Brain pericyte (primary cell): ENCODE measurements around the gene TMEM33.

Experiments
- DNase-seq: peaks from one replicate; pipeline ENCODE4 v3.0.0-alpha.2; 2012; ENCODE audit warnings: low read depth, low spot score

TMEM33 gene

DNA sequence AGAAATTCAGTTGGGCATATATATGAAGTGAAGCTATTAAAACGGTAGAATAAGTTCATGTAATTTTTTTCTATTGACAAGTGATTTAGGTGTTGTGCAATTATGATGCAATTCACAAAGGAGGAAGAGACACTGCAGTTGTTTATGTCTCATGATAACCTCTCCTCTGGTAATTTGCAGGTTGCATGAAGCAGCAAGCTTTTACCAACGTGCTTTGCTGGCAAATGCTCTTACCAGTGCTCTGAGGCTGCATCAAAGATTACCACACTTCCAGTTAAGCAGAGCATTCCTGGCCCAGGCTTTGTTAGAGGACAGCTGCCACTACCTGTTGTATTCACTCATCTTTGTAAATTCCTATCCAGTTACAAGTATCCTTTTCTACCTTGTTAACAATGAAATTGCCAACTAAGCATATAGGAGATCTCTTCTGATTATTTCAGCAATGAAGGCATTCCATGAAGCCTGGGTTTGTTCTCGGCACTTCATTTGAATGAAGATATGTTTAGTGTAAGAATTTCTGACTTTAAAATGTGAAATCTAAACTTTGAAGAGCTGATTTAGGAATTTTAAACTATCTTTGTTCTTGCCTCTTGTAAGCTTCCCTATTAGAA is 3.9 kb downstream of the TMEM33 start:
- no peak for DNase-seq

DNA sequence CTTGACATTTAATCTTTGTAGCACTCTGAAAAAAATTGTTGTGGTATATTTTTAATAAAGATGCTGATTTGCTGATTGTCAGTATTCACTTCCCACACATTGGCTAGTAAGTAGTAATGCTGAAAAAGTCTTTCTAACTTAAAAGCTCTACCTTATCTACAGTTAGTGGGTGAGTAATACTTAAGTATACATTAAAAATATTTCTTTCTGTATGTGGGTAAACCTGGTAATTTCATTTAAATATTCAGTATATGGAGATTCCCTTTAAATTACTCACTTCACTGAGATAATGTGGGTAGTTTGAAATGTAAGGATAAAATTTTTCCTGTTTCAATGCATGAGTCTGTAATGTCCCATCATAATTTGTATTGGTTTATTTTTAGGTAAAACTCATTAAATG is 5.6 kb downstream of the TMEM33 start:
- no peak for DNase-seq

DNA sequence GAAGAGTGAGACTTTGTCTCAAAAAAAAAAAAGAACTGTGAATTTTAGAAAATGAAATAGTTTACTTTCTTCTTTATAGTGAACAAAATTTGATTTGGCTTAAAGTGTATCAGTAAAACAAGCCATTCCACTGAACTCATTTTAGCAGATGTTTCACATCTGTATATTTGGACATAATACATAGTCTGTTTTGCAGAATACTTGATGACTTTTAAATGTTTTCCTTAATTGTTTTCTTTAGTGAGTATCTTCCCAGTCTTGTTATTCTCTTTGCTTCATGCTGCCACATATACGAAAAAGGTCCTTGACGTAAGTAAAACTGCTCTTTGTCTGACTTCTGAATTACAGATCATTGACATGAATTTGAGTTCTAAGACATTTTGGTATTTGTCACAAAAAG is 8.3 kb downstream of the TMEM33 start:
- DNase-seq: no peak

DNA sequence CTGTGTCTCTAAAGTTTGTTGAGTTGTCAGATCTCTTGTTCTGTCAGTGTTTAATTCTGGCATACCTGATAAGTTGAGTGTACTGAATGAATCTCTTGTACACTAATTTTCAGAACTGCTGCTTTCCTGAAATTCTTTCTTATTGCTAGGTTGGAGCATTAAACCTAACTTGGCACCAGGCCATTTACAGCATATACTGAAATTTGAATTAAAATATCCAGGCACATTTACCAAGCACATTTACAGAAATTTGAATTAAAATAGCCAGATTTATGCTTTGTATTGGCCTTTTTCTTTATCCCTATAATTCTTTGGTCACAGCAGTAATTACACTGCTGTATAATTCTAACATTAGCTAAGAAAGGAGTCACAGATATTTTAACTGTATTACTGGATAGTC is 8.9 kb downstream of the TMEM33 start:
- DNase-seq: no peak

DNA sequence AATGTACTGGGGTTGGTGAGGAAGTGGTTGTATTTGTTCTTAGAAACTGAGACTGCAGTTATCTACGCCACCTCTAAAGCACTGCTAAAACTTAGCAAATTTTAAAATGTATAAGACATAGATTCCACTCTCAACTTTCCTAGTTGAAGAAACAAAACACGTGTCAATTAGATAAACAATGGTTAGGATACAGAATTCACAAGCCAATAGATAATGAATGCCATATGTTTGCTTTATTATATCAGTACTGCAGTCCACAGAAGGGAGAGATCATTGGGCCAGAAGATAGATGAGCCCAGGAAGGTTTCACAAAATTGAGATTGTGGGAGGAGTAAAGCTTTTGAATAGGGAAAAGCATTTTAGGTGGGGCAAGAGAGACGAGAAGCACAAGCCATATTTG is 14.3 kb downstream of the TMEM33 start:
- no peak for DNase-seq

DNA sequence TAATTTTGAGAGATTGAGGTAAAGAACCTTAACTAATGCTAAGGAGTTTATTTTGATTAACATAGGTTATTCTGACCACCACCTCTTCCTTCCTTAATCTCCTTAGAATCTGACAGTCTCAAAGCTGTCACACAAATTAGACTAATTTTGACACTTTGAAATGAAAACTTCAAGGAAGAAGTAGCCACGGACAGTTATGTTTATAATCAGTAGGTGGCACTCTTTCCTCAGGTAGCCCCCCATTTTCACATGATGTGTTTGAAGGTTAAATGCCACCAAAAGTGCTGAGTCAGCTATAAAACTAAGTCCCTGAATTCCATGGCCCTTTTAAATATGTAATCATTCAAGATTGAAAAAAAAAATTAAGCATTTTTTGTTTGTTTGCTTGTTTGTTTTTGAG is 22.4 kb downstream of the TMEM33 start:
- no peak for DNase-seq

DNA sequence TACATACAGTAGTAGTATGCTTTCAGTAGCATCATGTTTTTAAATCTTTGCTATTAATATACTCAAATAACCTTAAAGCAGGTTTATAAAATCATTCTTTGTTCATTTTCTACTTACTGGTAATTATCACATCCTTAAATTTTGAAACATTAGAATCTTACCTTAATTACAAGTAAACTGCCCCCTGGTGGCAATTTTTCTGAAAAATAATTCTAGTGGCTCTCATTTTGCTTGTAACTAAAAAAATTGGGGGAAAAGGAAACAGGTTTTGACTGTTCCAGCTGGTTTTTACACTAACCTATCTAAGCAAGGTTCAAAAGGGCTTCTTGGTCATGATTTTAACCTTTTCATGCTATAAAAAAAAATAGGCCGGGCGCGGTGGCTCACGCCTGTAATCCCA is 27.9 kb downstream of the TMEM33 start:
- DNase-seq: no peak

DNA sequence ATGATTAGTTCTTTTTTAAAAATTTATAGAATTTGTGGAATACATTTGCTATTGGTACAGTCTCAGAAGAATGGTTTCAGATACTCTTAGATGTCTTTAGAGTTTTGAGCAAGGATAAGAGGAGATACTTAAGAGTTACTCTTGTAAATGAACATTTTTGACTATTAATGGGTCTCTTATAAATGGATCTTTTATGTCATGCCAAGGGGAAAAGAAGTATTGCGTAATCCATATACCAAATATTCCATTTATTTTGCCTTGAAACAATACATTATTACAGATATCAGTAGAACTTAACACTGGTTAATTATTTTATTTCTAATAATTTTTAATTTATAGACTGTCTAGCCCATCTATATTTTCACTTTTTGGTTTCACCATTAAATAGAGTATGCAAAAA is 29.2 kb downstream of the TMEM33 start:
- no peak for DNase-seq

DNA sequence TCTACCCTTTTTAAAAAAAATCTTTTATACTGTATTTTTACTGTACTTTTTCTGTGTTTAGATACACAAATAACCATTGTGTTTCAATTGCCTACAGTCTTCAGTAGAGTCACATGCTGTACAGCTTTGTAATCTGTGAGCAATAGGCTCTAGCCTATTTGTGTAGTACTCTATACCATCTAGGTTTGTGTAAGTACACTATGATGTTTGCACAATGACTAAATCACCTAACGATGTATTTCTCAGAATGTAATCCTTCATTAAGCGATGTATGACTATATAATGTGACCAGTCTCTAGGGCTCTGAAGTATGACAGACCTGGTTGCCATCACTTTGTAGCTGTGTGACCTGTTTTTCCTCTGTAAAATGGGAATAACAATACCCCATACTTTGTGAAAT is 32.2 kb downstream of the TMEM33 start:
- no peak for DNase-seq

DNA sequence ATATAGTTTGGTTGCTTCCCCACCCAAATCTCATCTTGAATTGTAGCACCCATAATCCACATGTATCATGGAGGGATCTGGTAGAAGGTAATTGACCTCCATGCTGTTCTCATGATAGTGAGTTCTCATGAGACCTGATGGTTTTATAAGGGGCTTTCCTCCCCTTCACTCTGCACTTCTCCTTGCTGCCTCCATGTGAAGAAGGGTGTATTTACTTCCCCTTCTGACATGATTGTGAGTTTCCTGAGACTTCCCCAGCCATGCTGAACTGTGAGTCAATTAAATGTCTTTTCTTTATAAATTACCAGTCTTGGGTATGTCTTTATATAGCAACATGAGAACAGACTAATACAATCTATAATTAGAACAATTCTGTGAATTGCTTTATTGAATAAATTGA is 34.4 kb downstream of the TMEM33 start:
- DNase-seq: no peak

DNA sequence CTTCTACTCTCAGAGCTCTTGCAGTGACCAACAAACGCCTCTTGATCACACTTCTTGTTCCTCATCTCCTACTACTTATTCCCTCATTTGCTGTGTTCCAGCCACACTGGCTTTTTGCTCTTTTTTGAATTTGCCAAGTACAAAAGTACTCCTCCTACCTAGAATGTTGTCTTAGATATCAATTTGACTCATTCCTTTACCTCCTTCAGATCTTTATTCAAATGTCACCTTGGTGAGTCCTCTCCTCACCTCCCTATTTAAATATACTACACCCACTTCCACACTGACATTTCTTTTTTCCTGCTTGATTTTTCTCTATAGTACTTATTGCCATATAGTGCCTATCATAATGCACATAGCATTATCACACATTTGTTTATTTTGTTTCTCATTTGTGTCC is 40.1 kb downstream of the TMEM33 start:
- DNase-seq: no peak

DNA sequence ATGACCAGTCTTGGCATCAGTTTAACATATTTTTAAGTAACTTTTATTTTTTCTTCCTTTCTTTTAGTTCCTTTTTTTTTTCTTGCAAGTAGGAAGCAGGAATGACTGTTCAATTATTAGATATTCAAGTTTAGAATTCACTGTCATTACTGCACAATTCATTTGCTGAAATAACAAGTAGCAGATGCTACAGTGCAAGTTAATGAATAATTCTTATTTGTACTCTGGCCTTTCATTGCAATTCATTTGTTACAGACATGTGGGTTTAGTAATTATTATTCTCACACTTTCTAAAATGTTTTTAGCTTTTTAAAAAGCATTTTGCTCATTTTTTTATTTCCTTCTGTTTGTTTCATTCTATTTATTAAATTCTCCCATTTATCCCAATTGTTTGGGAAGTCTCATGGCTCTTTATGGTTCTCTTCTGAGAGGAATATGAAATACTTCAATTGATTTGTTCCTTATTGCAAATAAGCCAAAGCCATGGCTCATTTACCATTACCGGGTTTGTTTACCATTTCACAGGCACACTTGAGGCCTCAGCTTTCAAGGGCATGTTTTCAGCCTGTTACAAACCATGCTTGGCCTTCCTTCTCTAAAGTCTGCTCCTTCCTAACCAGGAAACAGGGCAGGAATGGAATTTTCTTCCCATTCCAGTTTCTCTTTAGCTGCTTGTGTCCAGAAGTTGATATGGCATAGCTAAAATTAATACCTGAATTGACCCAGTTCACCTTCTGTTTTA is 41.7 kb downstream of the TMEM33 start:
- no peak for DNase-seq

DNA sequence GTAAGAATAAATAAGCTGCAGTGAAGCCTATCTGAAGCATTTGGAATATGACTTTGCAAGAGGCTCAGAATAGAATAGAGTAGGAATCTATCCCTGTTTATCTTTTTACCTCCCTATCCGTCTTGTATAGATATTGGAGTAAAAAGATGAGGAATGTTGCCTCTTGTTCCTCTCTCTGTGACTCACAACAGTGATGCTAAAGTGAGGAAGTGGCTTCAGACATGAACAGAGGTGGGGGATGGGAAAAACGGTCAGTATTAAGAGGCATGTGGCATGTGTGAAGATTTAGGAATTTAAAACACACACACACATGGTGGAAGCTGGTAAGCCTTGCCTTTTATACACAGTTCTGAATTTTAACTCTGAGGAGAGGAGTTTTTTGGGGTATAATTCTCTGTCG is 42.5 kb downstream of the TMEM33 start:
- DNase-seq: no peak

DNA sequence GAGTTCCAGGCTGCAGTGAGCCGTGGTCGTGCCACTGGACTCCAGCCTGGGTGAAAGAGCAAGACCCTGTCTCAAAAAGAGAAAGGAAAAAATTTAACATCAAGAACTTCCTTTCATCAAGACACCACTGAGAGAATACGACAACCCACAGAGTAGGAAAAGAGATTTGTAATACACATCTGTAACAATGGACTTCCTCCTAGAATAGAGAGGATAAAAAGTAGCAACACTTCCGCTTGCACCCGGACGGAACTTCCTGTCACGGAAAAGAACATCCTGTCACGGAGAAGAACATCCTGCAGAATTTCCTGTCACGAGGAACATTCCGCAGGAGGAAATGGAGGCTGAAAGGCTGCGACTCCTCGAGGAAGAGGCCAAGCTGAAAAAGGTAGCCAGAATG is 46.2 kb downstream of the TMEM33 start, which contains the start of gene DCAF4L1:
Gene DCAF4L1, plus strand, starts transcription at position 301 of the 400 bp plus-strand sequence. Its CDS starts 37 bp downstream, at position 338.
- no peak for DNase-seq

DNA sequence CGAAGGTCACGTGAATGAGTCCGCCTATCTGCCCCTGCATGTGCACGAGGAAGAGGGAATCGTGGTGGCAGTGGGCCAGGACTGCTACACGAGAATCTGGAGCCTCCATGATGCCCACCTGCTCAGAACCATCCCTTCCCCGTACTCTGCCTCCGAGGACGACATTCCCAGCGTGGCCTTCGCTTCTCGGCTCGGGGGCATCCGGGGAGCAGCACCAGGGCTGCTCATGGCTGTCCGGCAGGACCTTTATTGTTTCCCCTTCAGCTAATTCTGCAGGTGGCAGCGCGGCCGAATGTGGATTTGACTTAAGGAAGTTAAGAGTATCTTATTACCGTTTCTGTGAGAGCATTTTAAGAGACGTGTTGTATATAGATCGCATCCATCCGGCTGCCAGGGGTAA is 47.5 kb downstream of the TMEM33 start:
- no peak for DNase-seq

DNA sequence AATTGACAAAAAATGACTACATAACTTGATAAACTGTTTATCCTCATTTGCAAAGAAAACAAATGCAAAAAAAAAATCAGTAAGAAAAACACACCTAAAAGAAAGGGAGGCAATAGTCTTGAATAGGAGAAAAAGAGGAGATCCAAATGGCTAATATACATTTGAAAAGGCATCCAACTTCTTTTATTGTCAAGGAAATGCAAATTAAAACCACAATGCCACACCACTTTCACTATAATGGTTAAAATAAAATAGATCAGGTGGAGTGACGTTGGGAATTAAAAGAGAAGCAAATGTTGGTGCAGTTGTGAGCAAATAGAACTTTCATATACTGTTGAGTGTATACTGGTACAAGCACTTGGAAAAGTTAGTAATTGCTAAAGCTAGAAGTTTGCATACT is 49.9 kb downstream of the TMEM33 start:
- DNase-seq: no peak

DNA sequence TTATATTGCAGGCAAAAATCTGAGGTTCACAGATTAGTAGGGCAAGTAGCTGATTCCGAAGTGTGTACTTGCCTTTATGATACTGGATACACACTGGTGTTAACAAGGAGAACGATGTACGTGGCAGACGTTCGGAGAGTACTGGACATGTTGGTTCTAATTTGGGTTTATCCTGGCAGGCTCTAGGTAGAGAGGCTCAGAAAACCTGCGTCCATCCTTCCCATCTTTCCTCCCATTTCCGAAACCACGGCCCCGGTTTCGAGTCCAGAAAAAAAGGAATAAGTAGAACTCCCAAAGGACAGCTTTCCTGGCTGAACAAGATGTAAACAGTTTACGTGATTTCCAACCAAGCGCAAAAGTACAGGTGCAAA is 54.8 kb downstream of the TMEM33 start:
- DNase-seq: no peak

DNA sequence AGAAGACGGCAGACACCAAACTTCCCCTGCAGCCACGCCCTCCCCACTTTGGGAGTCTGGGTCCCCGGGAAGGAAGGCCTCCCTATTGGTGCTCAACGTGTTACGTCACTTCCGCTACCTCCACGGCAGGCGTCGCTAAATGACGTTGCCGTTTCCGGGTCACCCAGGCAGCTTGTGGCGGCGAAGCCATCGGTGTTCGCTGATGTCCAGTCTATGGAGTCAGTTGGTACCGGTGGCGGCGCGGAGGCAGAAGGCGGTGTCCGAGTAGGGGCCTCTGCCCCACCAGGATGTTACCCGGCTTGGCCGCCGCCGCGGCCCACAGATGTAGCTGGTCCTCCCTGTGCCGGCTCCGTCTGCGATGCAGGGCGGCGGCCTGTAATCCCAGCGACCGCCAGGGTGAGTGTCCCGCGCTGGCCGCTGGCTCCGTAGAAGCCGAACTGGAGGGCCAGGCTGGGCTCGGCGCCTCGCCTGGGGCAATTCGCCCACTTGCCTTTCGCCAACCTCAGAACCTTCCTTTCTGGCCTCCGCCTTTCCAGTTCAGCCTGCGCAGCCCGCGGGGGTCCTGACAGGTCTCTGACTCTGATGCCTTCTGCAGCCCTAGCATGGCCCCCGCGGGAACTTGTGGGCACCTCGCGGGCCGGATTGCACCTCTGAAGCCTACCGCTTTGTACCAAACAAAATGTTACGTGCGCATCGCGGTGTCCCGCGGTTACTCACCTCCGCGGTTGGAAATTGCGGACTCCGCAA is 55.3 kb downstream of the TMEM33 start, which contains the start of gene SLC30A9:
Gene SLC30A9, plus strand, starts transcription at position 166 of the 747 bp plus-strand sequence. Its CDS starts 122 bp downstream, at position 288.
- DNase-seq: peak; percentile 77

DNA sequence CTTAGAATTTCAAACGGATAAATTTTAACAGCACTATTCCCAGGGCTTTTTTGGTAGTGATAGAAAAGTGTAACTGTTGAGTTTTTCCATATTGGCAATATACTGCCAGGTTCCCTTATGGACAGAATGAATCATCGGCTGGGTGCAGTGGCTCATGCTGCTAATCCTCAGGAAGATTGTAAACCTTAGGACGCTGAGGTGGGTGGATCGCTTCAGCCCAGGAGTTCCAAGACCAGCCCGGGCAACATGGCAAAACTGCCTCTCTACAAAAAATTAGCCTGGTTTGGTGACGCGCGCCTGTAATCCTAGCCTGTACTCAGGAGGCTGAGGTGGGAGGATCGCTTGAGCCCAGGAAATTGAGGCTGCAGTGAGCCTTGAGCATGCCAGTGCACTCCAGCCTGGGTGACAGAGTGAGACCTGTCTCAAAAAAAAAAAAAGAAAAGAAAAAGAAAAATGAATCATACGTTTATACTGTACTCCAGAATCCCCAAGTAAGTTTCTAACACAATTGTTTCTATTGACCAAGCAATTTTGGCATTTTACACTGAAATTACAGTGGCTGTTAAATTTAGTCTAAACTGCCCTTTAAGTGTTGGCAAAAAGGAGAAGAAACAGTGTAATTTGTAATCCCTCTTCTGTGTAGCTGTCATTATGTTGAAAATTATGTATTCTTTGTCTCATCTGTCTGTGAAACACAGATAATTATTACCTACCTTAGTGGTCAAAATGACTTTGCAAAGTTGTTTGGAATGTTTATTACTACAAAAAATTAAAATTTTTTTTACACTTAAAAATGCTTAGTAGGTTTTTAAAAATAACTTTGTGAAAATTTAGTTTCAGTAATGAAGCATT is 56.9 kb downstream of the TMEM33 start:
- no peak for DNase-seq

DNA sequence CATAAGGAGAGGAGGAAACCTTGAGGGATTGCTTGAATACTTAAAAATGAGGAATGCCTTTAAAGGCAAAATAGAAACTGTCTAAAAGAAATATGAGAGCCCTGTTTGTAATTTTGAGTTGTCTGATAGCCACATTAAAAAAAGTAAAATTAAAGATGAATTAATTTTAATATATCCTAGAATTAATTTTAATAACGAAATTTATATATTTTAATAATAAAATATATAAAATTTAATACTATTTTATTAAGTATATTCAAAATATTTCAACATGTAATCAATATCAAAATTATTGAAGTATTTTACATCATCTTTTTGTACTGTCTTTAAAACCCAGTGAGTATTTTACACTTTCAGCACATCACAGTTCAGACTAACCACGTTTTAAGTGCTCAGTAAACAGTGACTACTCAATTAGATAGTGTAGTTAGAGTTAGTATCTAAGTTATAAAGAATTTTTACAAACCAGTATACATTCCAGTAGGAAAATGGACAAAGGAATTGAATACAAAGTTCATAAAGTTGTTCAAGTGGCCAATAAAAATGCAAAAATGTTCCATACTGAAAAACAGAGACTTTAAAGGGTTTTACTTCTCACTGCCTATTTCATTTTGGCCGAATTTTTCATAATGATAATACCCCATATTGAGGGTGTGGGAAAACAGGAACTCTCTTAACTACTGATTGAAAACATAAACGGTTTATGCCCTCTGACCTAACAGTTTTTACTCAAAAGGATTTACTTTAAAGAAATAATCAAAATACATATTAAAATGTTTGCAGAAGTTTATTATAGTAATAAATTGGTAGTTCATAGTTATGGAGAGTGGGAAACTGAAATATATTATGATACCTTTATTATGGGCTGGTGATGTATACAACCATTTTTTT is 58.0 kb downstream of the TMEM33 start:
- no peak for DNase-seq

DNA sequence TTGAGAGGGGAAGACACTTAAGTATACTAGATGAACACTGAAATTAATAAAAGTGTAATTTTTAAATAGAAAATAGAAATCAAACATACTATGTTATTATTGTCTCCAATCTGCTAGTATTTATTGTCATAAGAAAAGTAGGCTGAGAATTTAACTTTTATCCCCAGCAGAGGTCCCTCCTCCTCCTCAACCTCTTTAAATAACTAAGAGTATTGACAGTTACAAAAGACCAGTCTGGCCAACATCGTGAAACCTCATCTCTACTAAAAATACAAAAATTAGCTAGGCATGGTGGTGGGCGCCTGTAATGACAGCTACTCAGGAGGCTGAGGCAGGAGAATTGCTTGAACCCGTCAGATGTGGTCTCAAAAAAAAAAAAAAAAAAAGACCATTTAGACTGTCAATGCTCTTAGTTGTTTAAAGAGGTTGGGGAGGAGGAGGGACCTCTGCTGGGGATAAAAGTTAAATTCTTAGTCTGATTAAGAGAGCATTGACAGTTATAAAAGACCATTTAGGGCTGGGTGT is 59.3 kb downstream of the TMEM33 start:
- no peak for DNase-seq
